ENCODE results near the gene ZIC2.

ZIC2 gene

GRCh38 chr13:99973808-99974185 lies 7.8 kb upstream of the ZIC2 start:
- DNase-seq (ENCODE audit: low read depth) = no peak
- no peak for TF ChIP-seq CTCF (IDR thresholded peaks at IDR 0.05; ENCODE audit: control insufficient read depth, insufficient read depth, low read depth, low read length, missing control alignments)
- no peak overlapping the region for H3K4me3 ChIP-seq (ENCODE audit: control insufficient read depth, low read depth, low read length)

GRCh38 chr13:99974296-99974938 lies 7.2 kb upstream of the ZIC2 start:
- DNase-seq (ENCODE audit: low read depth) = no peak
- H3K4me3 ChIP-seq (ENCODE audit: control insufficient read depth, low read depth, low read length) = no peak overlapping the region
- no peak for TF ChIP-seq CTCF (IDR thresholded peaks at IDR 0.05; ENCODE audit: control insufficient read depth, insufficient read depth, low read depth, low read length, missing control alignments)

GRCh38 chr13:99974939-99975561 lies 6.5 kb upstream of the ZIC2 start:
- no peak for TF ChIP-seq CTCF (IDR thresholded peaks at IDR 0.05; ENCODE audit: control insufficient read depth, insufficient read depth, low read depth, low read length, missing control alignments)
- H3K4me3 ChIP-seq (ENCODE audit: control insufficient read depth, low read depth, low read length) = no peak overlapping the region
- DNase-seq (ENCODE audit: low read depth) = no peak

- DNase-seq (ENCODE audit: low read depth) = no peak
- no peak overlapping the region for H3K4me3 ChIP-seq (ENCODE audit: control insufficient read depth, low read depth, low read length)
- TF ChIP-seq CTCF (IDR thresholded peaks at IDR 0.05; ENCODE audit: control insufficient read depth, insufficient read depth, low read depth, low read length, missing control alignments) = no peak
Measured at GRCh38 chr13:99975626-99976025, 6.0 kb upstream of the ZIC2 start.

GRCh38 chr13:99976575-99976974 lies 5.0 kb upstream of the ZIC2 start:
- H3K4me3 ChIP-seq (ENCODE audit: control insufficient read depth, low read depth, low read length) = no peak overlapping the region
- no peak for TF ChIP-seq CTCF (IDR thresholded peaks at IDR 0.05; ENCODE audit: control insufficient read depth, insufficient read depth, low read depth, low read length, missing control alignments)
- DNase-seq (ENCODE audit: low read depth) = no peak

- TF ChIP-seq CTCF (IDR thresholded peaks at IDR 0.05; ENCODE audit: control insufficient read depth, insufficient read depth, low read depth, low read length, missing control alignments) = no peak
- no peak overlapping the region for H3K4me3 ChIP-seq (ENCODE audit: control insufficient read depth, low read depth, low read length)
- no peak for DNase-seq (ENCODE audit: low read depth)
Measured at GRCh38 chr13:99977334-99977911, 4.2 kb upstream of the ZIC2 start.

Data from AG09309 (cell line).